Body of pancreas (tissue), 4 donors: ENCODE measurements around the gene KDM4C. TPM values are rescaled to one million over a fixed set of nuclear protein-coding genes. Genes with fewer than 3 reads are reported as not detected.

Experiments used
- ATAC-seq: fragments of 150-250 bp; one replicate; pipeline ENCODE4 v1.9.1; 2016
- DNase-seq, 4 donors: peaks; one replicate each; pipeline ENCODE4 v3.0.0-alpha.2; 2019
- H3K27ac ChIP-seq, 4 donors: fragments of 200-600 bp; sonication (generic); 1 replicate in 3 of 4; 2 replicates in 1 of 4; pipeline versions ENCODE4 v1.5.1 to v1.6.1; 2016 to 2019; ENCODE audit warnings: mild to moderate bottlenecking in 1 of 4, mixed read lengths in 1 of 4, moderate library complexity in 1 of 4
- H3K27me3 ChIP-seq, 2 donors: fragments of 200-600 bp; sonication (generic); one replicate each; pipeline ENCODE4 v1.6.0; 2016; ENCODE audit warnings: mild to moderate bottlenecking in 1 of 2
- H3K36me3 ChIP-seq, 2 donors: fragments of 200-600 bp; sonication (generic); replicated peaks in 1 of 2; 2 replicates each; pipeline ENCODE4 v1.5.1; 2016; ENCODE audit warnings: low read depth in 2 of 2; ENCODE audit not compliant: insufficient read depth in 1 of 2
- H3K4me1 ChIP-seq: fragments of 200-600 bp; sonication (generic); one replicate; pipeline ENCODE4 v1.6.0; 2016
- H3K4me3 ChIP-seq, 2 donors: fragments of 200-600 bp; sonication (generic); 1 replicate in 1 of 2; 2 replicates in 1 of 2; pipeline ENCODE4 v1.5.1; 2016 to 2019
- H3K9me3 ChIP-seq, 3 donors: fragments of 200-600 bp; sonication (generic); 1 replicate in 2 of 3; 2 replicates in 1 of 3; pipeline ENCODE4 v1.5.1; 2016
- CTCF ChIP-seq, 7 experiments: fragments of 450-650 bp in 4 of 7; fragments of 200-600 bp in 3 of 7; sonication (generic) in 3 of 7; IDR thresholded peaks; one replicate each; pipeline ENCODE4 v1.5.1; 2016 to 2019; ENCODE audit warnings: antibody characterized with exemption in 7 of 7
- POLR2A ChIP-seq, 3 donors: fragments of 450-650 bp; IDR thresholded peaks; one replicate each; pipeline ENCODE4 v1.6.1; 2016; ENCODE audit warnings: antibody characterized with exemption in 3 of 3, mild to moderate bottlenecking in 2 of 3
- WGBS, 2 donors: methylation state at CpG; one replicate each; pipeline ENCODE4 v1.1.5; 2017; 5-methylcytosine and 5-hydroxymethylcytosine counted together
- intact Hi-C: fragments of 100-400 bp; cut with DNase I; formaldehyde crosslinking; loops from one replicate; pipeline ENCODE4 v1.15.1; 2023
- total RNA-seq, 2 donors: library from RNA; depleted of rRNA; stranded (reverse); fragments of >200 nt; gene quantifications; one replicate each; pipeline ENCODE4 v1.1.0, GENCODE V29; 2016

KDM4C gene
- total RNA-seq, 2 donors from 2014 or later: 40.5 to 48.5 TPM

GRCh38 chr9:6902423-6902822, 144.7 kb downstream of the KDM4C start:
- TF ChIP-seq CTCF (IDR thresholded peaks at IDR 0.05) (no peak), POLR2A (IDR thresholded peaks at IDR 0.05) (no peak)
- no peaks in the 10 kb centered on the region for H3K27me3 ChIP-seq
- 74 to 86% methylated on average over 5 of the region's 5 CpGs for WGBS, 2 donors
- H3K36me3 ChIP-seq: no peaks in the 10 kb centered on the region
- peaks cover 7% of the 10 kb centered on the region for H3K4me1 ChIP-seq
- H3K9me3 ChIP-seq: no peaks in the 10 kb centered on the region
- no peak overlapping the region for H3K4me3 ChIP-seq
- H3K27ac ChIP-seq: no peak overlapping the region
- DNase-seq (no peak), ATAC-seq (no peak)
- intact Hi-C loops: no loop called here

- WGBS, 2 donors: 82 to 87% methylated on average over 2 of the region's 2 CpGs
- Histone ChIP-seq H3K36me3 (no peaks in the 10 kb centered on the region), H3K4me3 (no peak overlapping the region), H3K27ac (no peak overlapping the region), H3K4me1 (no peaks in the 10 kb centered on the region), H3K27me3 (no peaks in the 10 kb centered on the region), H3K9me3 (no peaks in the 10 kb centered on the region)
- DNase-seq (no peak), ATAC-seq (no peak)
- TF ChIP-seq POLR2A (IDR thresholded peaks at IDR 0.05) (no peak), CTCF (IDR thresholded peaks at IDR 0.05) (no peak)
- intact Hi-C loops: no loop called here
These were observed 146.6 kb downstream of the KDM4C start for GRCh38 chr9:6904371-6904770.

- no peaks in the 10 kb centered on the region for H3K27me3 ChIP-seq
- no peaks in the 10 kb centered on the region for H3K9me3 ChIP-seq
- no peak overlapping the region for H3K4me3 ChIP-seq
- intact Hi-C loops: no loop called here
- DNase-seq: no peak
- TF ChIP-seq CTCF (IDR thresholded peaks at IDR 0.05) (no peak), POLR2A (IDR thresholded peaks at IDR 0.05) (no peak)
- ATAC-seq: no peak
- 66 to 73% methylated on average over 6 of the region's 6 CpGs for WGBS, 2 donors
- H3K4me1 ChIP-seq: peaks cover 6% of the 10 kb centered on the region
- H3K36me3 ChIP-seq: no peaks in the 10 kb centered on the region
- no peak overlapping the region for H3K27ac ChIP-seq
These were observed 148.1 kb downstream of the KDM4C start for GRCh38 chr9:6905850-6906375.

- intact Hi-C loops: no loop called here
These were observed 150.1 kb downstream of the KDM4C start for GRCh38 chr9:6907772-6908381.

More at GRCh38 chr9:6907772-6908381, 150.1 kb downstream of the KDM4C start:
- no peak overlapping the region for H3K4me3 ChIP-seq
- no peak overlapping the region for H3K27ac ChIP-seq
- peaks cover 17% of the 10 kb centered on the region for H3K4me1 ChIP-seq
- WGBS, 2 donors: 59 to 62% methylated on average over 4 of the region's 4 CpGs
- ATAC-seq: peak; percentile 33
- H3K9me3 ChIP-seq: no peaks in the 10 kb centered on the region
- H3K36me3 ChIP-seq: no peaks in the 10 kb centered on the region
- no peak for TF ChIP-seq POLR2A (IDR thresholded peaks at IDR 0.05)
- TF ChIP-seq CTCF (IDR thresholded peaks at IDR 0.05): peak; percentile 26 to 66 (median 53)
- H3K27me3 ChIP-seq: no peaks in the 10 kb centered on the region
- DNase-seq: peak in 1 of 4 donors; percentile 17
